Measurements from ENCODE around the gene PCDH12. TPM values are rescaled to one million over a fixed set of nuclear protein-coding genes. Genes with fewer than 3 reads are reported as not detected.

The PCDH12 gene
- total RNA-seq (ENCODE audit: low replicate concordance), result not detected in 2 replicates

DNA sequence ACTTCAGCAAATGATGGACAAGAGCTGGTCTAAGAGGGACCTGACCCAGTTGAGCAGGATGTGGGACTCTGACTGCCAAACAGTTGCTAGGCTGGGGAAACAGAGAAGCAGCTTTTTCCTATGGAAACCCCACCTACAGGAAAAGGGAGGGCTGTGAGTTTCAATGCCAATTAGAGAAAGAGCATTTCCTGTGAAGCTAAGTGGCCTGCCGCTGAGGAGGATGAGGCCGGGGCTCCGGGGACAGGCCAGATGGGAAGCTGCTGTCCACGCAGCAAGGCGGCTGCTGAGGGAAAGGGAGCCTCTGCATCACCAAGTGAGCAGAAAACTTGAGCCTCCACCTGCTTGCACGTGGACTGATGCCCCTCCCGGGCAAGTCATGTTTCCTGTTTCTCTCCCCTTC is at the start of gene PCDH12:
Gene PCDH12 (minus strand): TSS at position 90 of the 400 bp plus-strand sequence. CDS start 351 bp downstream, outside the sequence.
- H3K27ac ChIP-seq, result no peak within 1 kb of the TSS
- H3K4me2 ChIP-seq, result no peak within 1 kb of the TSS
- no peaks in the 10 kb centered on the region for H3K36me3 ChIP-seq
- no peaks in the 10 kb centered on the region for H3K9me3 Mint-ChIP-seq
- H3K4me1 ChIP-seq, result peaks cover 5% of the 10 kb centered on the region
- H4K20me1 ChIP-seq (ENCODE audit: low read depth), result no peaks in the 10 kb centered on the region
- H3F3A ChIP-seq (ENCODE audit: low read depth), result no peaks in the 10 kb centered on the region
- TF ChIP-seq, protein P1, sequence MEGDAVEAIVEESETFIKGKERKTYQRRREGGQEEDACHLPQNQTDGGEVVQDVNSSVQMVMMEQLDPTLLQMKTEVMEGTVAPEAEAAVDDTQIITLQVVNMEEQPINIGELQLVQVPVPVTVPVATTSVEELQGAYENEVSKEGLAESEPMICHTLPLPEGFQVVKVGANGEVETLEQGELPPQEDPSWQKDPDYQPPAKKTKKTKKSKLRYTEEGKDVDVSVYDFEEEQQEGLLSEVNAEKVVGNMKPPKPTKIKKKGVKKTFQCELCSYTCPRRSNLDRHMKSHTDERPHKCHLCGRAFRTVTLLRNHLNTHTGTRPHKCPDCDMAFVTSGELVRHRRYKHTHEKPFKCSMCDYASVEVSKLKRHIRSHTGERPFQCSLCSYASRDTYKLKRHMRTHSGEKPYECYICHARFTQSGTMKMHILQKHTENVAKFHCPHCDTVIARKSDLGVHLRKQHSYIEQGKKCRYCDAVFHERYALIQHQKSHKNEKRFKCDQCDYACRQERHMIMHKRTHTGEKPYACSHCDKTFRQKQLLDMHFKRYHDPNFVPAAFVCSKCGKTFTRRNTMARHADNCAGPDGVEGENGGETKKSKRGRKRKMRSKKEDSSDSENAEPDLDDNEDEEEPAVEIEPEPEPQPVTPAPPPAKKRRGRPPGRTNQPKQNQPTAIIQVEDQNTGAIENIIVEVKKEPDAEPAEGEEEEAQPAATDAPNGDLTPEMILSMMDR (IDR thresholded peaks at IDR 0.05), result no peak
- TF ChIP-seq EZH2 (IDR thresholded peaks at IDR 0.05) (no peak), EZH2phosphoT487 (IDR thresholded peaks at IDR 0.05) (no peak)
- H3K79me2 ChIP-seq (ENCODE audit: low read depth), result no peaks in the 10 kb centered on the region
- no peaks in the 10 kb centered on the region for H3K36me3 Mint-ChIP-seq
- no peak within 1 kb of the TSS for H3K4me3 ChIP-seq
- H3K4me1 Mint-ChIP-seq, result peaks cover 32% of the 10 kb centered on the region
- H3K27me3 ChIP-seq, result no peaks in the 10 kb centered on the region
- peaks cover 6% of the 10 kb centered on the region for H3K27me3 Mint-ChIP-seq (ENCODE audit: insufficient read depth, low read depth)
- H3K9ac ChIP-seq, result no peak within 1 kb of the TSS
- peak within 1 kb of the TSS; percentile 30 for H3K4me3 Mint-ChIP-seq
- H3K9me3 ChIP-seq (ENCODE audit: low read depth), result no peaks in the 10 kb centered on the region
- no peak for DNase-seq (ENCODE audit: low spot score)
- no peak within 1 kb of the TSS for H2AFZ ChIP-seq (replicated peaks)
- peak within 1 kb of the TSS; percentile 57 for H3K27ac Mint-ChIP-seq

DNA sequence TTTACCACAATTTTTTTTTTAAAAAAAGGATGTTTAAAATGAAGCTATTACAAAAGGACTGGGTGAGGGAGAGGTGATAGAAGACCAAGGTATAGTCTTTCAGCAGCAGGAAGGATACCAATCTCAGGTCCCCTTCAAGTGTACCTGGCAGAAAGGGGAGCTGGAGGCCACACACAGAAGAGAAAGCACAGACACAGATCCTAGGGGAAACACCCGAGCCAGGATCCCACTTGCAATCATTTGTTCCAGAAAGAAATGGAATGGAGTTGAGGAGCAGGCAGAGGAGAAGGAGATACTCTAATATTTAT is 49.2 kb upstream of the PCDH12 start:
- Histone ChIP-seq H3K4me2 (no peak overlapping the region), H3K9me3 (ENCODE audit: low read depth) (no peaks in the 10 kb centered on the region), H3K4me3 (no peak overlapping the region), H3K27me3 (no peaks in the 10 kb centered on the region), H3F3A (ENCODE audit: low read depth) (no peaks in the 10 kb centered on the region), H2AFZ (replicated peaks) (no peak overlapping the region), H3K9ac (no peak overlapping the region), H4K20me1 (ENCODE audit: low read depth) (no peaks in the 10 kb centered on the region), H3K27ac (no peak overlapping the region), H3K4me1 (no peaks in the 10 kb centered on the region), H3K36me3 (no peaks in the 10 kb centered on the region), H3K79me2 (ENCODE audit: low read depth) (no peaks in the 10 kb centered on the region)
- Mint-ChIP-seq H3K27me3 (ENCODE audit: insufficient read depth, low read depth) (peaks cover 2% of the 10 kb centered on the region), H3K9me3 (no peaks in the 10 kb centered on the region), H3K27ac (no peak overlapping the region), H3K36me3 (peaks cover 23% of the 10 kb centered on the region), H3K4me3 (no peak overlapping the region), H3K4me1 (peaks cover 5% of the 10 kb centered on the region)
- no peak for TF ChIP-seq EZH2phosphoT487 (IDR thresholded peaks at IDR 0.05)
- TF ChIP-seq, protein P1 (IDR thresholded peaks at IDR 0.05), result no peak
- TF ChIP-seq EZH2 (IDR thresholded peaks at IDR 0.05), result no peak
- no peak for DNase-seq (ENCODE audit: low spot score)

DNA sequence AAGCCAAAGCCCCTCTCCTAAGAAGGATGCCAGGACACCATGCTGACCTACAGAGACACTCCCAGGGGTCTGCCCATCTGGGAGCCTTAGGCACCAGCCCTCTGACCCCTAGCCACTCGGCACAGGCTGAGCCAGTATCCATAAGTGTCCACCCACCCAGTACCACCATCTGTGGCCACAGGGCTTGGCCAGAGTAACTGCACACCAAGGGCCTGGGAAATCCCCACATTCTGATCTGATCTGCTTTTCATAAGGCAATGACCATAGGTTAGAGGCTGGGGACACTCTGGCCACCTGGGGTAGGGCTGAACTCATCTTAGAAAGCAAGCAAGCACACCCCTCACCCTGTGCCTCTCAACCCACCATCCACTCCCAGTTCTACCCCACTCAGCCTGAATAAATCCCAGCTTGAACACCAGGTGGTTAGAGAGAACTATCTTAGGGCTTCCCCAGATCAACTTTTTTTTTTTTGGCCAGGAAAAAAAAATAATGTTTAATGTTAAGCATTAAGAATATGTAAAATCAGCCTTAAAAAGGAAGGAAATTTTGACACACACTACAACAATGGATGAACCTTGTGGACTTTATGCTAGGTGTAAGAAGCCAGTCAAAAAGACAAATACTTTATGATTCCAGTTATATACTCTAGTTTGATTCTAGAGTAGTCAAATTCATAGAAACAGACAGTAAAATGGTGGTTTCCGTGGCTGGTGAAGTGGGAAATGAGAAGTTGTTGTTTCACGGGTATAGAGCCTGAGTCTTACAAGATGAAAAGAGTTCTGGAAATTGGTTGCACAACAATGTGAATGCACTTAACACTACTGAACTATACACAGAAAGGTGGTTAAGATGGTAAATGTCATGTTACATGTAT is 48.6 kb upstream of the PCDH12 start:
- no peaks in the 10 kb centered on the region for H3K79me2 ChIP-seq (ENCODE audit: low read depth)
- H3K36me3 ChIP-seq, result no peaks in the 10 kb centered on the region
- TF ChIP-seq EZH2phosphoT487 (IDR thresholded peaks at IDR 0.05) (no peak), EZH2 (IDR thresholded peaks at IDR 0.05) (no peak)
- TF ChIP-seq, protein P1 (IDR thresholded peaks at IDR 0.05), result no peak
- H3K9ac ChIP-seq, result no peak overlapping the region
- no peak overlapping the region for H3K4me3 ChIP-seq
- no peaks in the 10 kb centered on the region for H3K4me1 ChIP-seq
- no peak overlapping the region for H3K4me2 ChIP-seq
- H3K4me3 Mint-ChIP-seq, result no peak overlapping the region
- no peaks in the 10 kb centered on the region for H3K9me3 Mint-ChIP-seq
- H3K27ac ChIP-seq, result no peak overlapping the region
- H4K20me1 ChIP-seq (ENCODE audit: low read depth), result no peaks in the 10 kb centered on the region
- H2AFZ ChIP-seq (replicated peaks), result no peak overlapping the region
- no peaks in the 10 kb centered on the region for H3K4me1 Mint-ChIP-seq
- peaks cover 23% of the 10 kb centered on the region for H3K36me3 Mint-ChIP-seq
- peaks cover 2% of the 10 kb centered on the region for H3K27me3 Mint-ChIP-seq (ENCODE audit: insufficient read depth, low read depth)
- no peak for DNase-seq (ENCODE audit: low spot score)
- H3K27me3 ChIP-seq, result no peaks in the 10 kb centered on the region
- H3K27ac Mint-ChIP-seq, result no peak overlapping the region
- H3K9me3 ChIP-seq (ENCODE audit: low read depth), result no peaks in the 10 kb centered on the region
- H3F3A ChIP-seq (ENCODE audit: low read depth), result no peaks in the 10 kb centered on the region

Data from neural progenitor cell (in vitro differentiated cells).